Caki2 (cell line): ENCODE measurements around the gene GMDS. TPM values are rescaled to one million over a fixed set of nuclear protein-coding genes. Genes with fewer than 3 reads are reported as not detected.

ENCODE experiments used
- DNase-seq: peaks from one replicate; pipeline ENCODE4 v3.0.0-alpha.2; 2015; ENCODE audit warnings: low read depth
- in situ Hi-C: cut with HindIII; loops from 2 replicates; pipeline ENCODE4 v1.10.0; 2016; ENCODE audit warnings: low sequenced_read_pairs, low pct_unique_long_range_greater_than_20kb, mixed read lengths
- total RNA-seq: library from RNA; depleted of rRNA; stranded (reverse); fragments of >200 nt; shearing (Covaris generic); gene quantifications from 2 replicates; pipeline ENCODE4 v1.2.3, GENCODE V29; 2014; ENCODE audit warnings: low replicate concordance

The GMDS gene
- total RNA-seq, 1 experiment from 2014 or later, result 10.9 TPM

- in situ Hi-C loops, result no loop called here
- DNase-seq, result no peak
Observed at GRCh38 chr6:2158596-2159271, 86.7 kb downstream of the GMDS start.

- in situ Hi-C loops, result no loop called here
- DNase-seq, result no peak
Observed at GRCh38 chr6:2157441-2158127, 87.8 kb downstream of the GMDS start.

GRCh38 chr6:2155206-2155605 is 90.2 kb downstream of the GMDS start:
- DNase-seq, result no peak

GRCh38 chr6:2149361-2150006 is 95.9 kb downstream of the GMDS start:
- no peak for DNase-seq
- in situ Hi-C loops, result no loop called here

More at GRCh38 chr6:2155206-2155605, 90.2 kb downstream of the GMDS start:
- in situ Hi-C loops, result no loop called here

GRCh38 chr6:2148748-2149147 is 96.7 kb downstream of the GMDS start:
- DNase-seq, result no peak
- in situ Hi-C loops, result no loop called here

- in situ Hi-C loops, result no loop called here
- no peak for DNase-seq
Observed at GRCh38 chr6:2147766-2148448, 97.5 kb downstream of the GMDS start.

GRCh38 chr6:2147261-2147660 is 98.1 kb downstream of the GMDS start:
- in situ Hi-C loops, result no loop called here

GRCh38 chr6:2144210-2144609 is 101.2 kb downstream of the GMDS start:
- no peak for DNase-seq
- in situ Hi-C loops, result no loop called here

More at GRCh38 chr6:2147261-2147660, 98.1 kb downstream of the GMDS start:
- DNase-seq, result no peak

GRCh38 chr6:2141644-2142290 is 103.6 kb downstream of the GMDS start:
- in situ Hi-C loops, result no loop called here
- DNase-seq, result no peak

- DNase-seq, result no peak
Observed at GRCh38 chr6:2140438-2141128, 104.8 kb downstream of the GMDS start.

GRCh38 chr6:2135401-2135800 is 110.0 kb downstream of the GMDS start:
- in situ Hi-C loops, result no loop called here
- DNase-seq, result no peak

More at GRCh38 chr6:2140438-2141128, 104.8 kb downstream of the GMDS start:
- in situ Hi-C loops, result no loop called here

- no peak for DNase-seq
- in situ Hi-C loops, result no loop called here
Observed at GRCh38 chr6:2134554-2134953, 110.9 kb downstream of the GMDS start.

- DNase-seq, result no peak
- in situ Hi-C loops, result no loop called here
Observed at GRCh38 chr6:2133716-2134310, 111.6 kb downstream of the GMDS start.

- no peak for DNase-seq
- in situ Hi-C loops, result no loop called here
Observed at GRCh38 chr6:2132916-2133315, 112.5 kb downstream of the GMDS start.

GRCh38 chr6:2132416-2132815 is 113.0 kb downstream of the GMDS start:
- in situ Hi-C loops, result no loop called here
- peak; percentile 26 for DNase-seq

GRCh38 chr6:2129182-2129621 is 116.2 kb downstream of the GMDS start:
- no peak for DNase-seq
- in situ Hi-C loops, result no loop called here

- in situ Hi-C loops, result no loop called here
- DNase-seq, result no peak
Observed at GRCh38 chr6:2127484-2127911, 117.9 kb downstream of the GMDS start.
